GM06990 (cell line): Measurements from ENCODE around the gene MAPKAP1.

Experiments
- DNase-seq: peaks from one replicate; pipeline ENCODE4 v3.0.0-alpha.2; 2011; ENCODE audit not compliant: insufficient read length; ENCODE audit errors: extremely low read depth
- H3K27me3 ChIP-seq: replicated peaks from 2 replicates; pipeline ENCODE4 v1.6.0; 2011; ENCODE audit warnings: low read length; ENCODE audit not compliant: control insufficient read depth, insufficient read depth
- H3K36me3 ChIP-seq: 2 replicates; pipeline ENCODE4 v1.5.1; 2011; ENCODE audit warnings: low read length; ENCODE audit not compliant: control insufficient read depth, insufficient read depth
- H3K4me3 ChIP-seq: replicated peaks from 2 replicates; pipeline ENCODE4 v1.5.1; 2011; ENCODE audit warnings: low read depth, mild to moderate bottlenecking, control low read depth, low read length
- TF ChIP-seq, protein P1 (sequence below): IDR thresholded peaks from 2 replicates; pipeline ENCODE4 v1.5.1; 2011; ENCODE audit warnings: low read length, control low read depth, mild to moderate bottlenecking, inconsistent platforms; ENCODE audit not compliant: insufficient read depth, poor library complexity, severe bottlenecking

MAPKAP1 gene

GRCh38 chr9:125681086-125681622, 25.9 kb downstream of the MAPKAP1 start:
- no peaks in the 10 kb centered on the region; the same call in 1 of the 2 replicates for H3K36me3 ChIP-seq
- no peak for DNase-seq
- TF ChIP-seq, protein P1, sequence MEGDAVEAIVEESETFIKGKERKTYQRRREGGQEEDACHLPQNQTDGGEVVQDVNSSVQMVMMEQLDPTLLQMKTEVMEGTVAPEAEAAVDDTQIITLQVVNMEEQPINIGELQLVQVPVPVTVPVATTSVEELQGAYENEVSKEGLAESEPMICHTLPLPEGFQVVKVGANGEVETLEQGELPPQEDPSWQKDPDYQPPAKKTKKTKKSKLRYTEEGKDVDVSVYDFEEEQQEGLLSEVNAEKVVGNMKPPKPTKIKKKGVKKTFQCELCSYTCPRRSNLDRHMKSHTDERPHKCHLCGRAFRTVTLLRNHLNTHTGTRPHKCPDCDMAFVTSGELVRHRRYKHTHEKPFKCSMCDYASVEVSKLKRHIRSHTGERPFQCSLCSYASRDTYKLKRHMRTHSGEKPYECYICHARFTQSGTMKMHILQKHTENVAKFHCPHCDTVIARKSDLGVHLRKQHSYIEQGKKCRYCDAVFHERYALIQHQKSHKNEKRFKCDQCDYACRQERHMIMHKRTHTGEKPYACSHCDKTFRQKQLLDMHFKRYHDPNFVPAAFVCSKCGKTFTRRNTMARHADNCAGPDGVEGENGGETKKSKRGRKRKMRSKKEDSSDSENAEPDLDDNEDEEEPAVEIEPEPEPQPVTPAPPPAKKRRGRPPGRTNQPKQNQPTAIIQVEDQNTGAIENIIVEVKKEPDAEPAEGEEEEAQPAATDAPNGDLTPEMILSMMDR = no peak
- no peak overlapping the region for H3K4me3 ChIP-seq
- no peaks in the 10 kb centered on the region for H3K27me3 ChIP-seq

DNA sequence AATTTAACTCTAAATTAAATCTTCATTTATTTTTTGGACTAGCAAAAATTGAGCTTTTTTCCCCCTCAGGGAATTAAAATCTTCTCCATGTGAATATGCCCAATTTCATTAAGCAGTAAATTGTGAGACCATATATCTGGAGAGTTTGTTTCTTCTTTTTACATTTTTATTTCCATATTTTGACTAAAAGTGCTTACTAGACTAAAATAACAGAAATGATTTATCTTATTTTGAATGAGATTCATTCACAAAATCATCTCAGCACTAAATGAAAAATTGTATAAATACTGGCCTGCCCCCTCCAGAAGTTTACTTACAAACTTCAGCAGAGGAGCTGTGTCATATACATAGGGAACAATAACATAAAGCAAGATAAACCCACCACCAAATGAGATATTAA, 26.6 kb downstream of the MAPKAP1 start:
- DNase-seq = no peak

DNA sequence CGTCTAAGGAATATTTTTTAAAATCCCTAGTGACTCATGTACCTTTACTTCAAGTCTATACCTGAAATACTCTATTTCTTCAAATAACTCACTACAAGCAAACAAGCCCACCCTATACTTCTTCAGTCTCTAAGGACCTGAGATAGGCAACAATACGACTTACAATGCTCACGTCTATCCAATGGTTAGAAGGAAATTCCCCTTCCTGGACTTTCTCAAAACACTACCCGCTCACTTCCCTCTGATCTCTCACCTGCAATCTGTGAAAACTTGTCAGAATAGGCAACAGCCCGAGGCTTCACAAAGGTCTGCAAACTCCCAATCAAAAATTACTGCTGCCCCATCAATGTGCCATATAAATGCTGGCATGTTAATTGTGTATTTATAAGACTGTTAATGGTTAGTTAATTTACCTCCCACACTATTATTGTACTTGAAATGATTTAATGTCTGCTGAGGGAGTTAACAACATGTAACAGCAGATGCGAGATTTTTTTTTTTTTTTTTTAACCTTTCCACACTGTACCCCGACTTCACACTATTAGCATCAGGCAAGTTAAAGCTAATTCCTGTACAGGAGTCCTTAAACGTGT, 27.3 kb downstream of the MAPKAP1 start:
- TF ChIP-seq, protein P1 = no peak
- no peak for DNase-seq
- H3K4me3 ChIP-seq = no peak overlapping the region
- H3K36me3 ChIP-seq = no peaks in the 10 kb centered on the region; the same call in 1 of the 2 replicates
- no peaks in the 10 kb centered on the region for H3K27me3 ChIP-seq

More for the DNA sequence above, 26.6 kb downstream of the MAPKAP1 start:
- Histone ChIP-seq H3K4me3 (no peak overlapping the region), H3K36me3 (no peaks in the 10 kb centered on the region; the same call in 1 of the 2 replicates), H3K27me3 (no peaks in the 10 kb centered on the region)
- TF ChIP-seq, protein P1 = no peak

DNA sequence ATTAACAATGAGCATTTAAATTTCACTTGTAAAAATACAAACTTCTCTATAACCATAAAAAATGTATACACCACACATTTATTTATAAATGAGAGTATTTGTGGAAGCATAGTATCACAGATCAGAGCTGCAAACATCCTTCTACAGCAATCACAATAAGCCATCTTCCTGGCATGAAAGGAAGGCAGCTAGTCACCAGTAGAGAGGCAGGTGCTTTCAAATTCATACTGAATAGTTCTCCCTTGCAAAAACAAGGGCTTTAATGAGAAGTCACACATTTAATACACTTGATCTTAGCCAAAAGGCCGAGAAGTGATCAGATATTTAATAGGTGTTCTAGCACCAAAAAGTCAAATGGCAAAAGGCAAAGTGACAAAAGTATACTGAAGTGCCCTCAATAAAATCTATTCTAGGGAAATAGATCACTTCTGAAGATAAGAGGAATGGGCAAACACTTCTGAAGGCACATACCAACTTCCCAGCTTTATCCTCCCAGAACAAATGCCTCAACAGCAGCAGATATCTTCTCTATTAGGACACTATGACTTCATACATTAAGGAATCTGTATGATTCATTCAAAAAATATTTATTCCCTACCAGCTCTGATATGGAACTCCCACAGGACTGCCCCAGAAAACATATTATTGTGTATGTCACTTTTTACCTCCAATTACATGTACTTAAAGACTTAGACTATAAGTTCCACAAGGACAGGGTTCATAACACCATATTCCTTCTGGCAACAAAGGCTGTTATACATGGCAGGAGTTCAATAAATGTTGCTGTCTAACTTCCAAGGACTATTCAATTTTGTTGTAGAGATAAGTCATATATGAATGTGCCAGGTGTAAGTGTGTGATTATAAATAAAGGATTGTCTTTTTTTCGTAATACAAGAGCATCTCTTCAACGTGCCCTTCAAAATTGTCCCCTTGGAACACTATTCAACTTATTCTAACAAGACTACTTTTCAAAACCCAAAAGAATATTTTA, 31.7 kb downstream of the MAPKAP1 start:
- Histone ChIP-seq H3K27me3 (no peaks in the 10 kb centered on the region), H3K36me3 (no peaks in the 10 kb centered on the region; the same call in 1 of the 2 replicates), H3K4me3 (no peak overlapping the region)
- TF ChIP-seq, protein P1 = no peak
- DNase-seq = no peak

- Histone ChIP-seq H3K27me3 (no peaks in the 10 kb centered on the region), H3K4me3 (no peak overlapping the region), H3K36me3 (no peaks in the 10 kb centered on the region; the same call in none of the 2 replicates)
- DNase-seq = no peak
- TF ChIP-seq, protein P1 = no peak
Measured at GRCh38 chr9:125672876-125673275, 34.1 kb downstream of the MAPKAP1 start.
